ENCODE measurements around the gene CLDN4.
"Not testable (repeated sequence)": the region's sequence is repeated elsewhere in the genome, so short reads cannot be mapped to it uniquely, and the experiment has no call there.

CLDN4 gene

GRCh38 chr7:73817121-73817520 lies 13.7 kb upstream of the CLDN4 start:
- no peak for DNase-seq (ENCODE audit: low read depth in 2 of 2)
- no peak overlapping the region for H3K4me3 ChIP-seq (replicated peaks in 1 of 2; ENCODE audit: low read depth in 2 of 2, low read length in 2 of 2)
- TF ChIP-seq, protein P1, sequence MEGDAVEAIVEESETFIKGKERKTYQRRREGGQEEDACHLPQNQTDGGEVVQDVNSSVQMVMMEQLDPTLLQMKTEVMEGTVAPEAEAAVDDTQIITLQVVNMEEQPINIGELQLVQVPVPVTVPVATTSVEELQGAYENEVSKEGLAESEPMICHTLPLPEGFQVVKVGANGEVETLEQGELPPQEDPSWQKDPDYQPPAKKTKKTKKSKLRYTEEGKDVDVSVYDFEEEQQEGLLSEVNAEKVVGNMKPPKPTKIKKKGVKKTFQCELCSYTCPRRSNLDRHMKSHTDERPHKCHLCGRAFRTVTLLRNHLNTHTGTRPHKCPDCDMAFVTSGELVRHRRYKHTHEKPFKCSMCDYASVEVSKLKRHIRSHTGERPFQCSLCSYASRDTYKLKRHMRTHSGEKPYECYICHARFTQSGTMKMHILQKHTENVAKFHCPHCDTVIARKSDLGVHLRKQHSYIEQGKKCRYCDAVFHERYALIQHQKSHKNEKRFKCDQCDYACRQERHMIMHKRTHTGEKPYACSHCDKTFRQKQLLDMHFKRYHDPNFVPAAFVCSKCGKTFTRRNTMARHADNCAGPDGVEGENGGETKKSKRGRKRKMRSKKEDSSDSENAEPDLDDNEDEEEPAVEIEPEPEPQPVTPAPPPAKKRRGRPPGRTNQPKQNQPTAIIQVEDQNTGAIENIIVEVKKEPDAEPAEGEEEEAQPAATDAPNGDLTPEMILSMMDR (IDR thresholded peaks at IDR 0.05; ENCODE audit: low read depth, low read length): no peak

GRCh38 chr7:73820013-73820412 lies 10.8 kb upstream of the CLDN4 start:
- TF ChIP-seq, protein P1 (IDR thresholded peaks at IDR 0.05; ENCODE audit: low read depth, low read length): no peak

DNA sequence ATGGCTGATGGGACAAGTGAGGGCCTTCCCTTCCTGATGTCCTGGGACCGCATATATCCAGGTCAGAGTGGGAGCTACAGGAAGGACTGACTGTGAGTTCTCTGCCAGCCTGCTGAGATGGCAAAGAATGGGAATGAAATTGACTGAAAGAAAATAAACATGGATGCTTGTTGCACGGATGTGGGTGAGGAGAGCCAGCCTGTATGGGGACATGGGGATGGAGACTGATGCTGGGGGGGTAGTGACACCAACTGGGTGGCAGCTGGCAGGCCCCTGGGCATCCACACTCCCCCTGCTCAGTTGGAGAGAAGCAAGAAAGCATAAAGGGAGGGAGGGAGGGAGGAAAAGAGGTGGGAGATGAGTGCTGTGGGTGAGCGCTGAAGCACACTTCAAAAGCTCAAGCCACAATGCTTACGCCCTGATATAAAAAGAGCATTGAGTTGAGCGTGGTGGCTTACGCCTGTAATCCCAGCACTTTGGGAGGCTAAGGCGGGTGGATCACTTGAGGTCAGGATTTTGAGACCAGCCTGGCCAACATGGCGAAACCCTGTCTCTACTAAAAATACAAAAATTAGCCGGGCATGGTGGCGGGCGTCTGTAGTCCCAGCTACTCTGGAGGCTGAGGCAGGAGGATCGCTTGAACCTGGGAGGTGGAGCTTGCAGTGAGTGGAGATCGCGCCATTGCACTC lies 9.1 kb upstream of the CLDN4 start:
- not testable (repeated sequence) for DNase-seq (ENCODE audit: low read depth in 2 of 2); H3K4me3 ChIP-seq (replicated peaks in 1 of 2; ENCODE audit: low read depth in 2 of 2, low read length in 2 of 2)

More at GRCh38 chr7:73820013-73820412, 10.8 kb upstream of the CLDN4 start:
- no peak overlapping the region for H3K4me3 ChIP-seq (replicated peaks in 1 of 2; ENCODE audit: low read depth in 2 of 2, low read length in 2 of 2)
- DNase-seq (ENCODE audit: low read depth in 2 of 2): no peak

GRCh38 chr7:73822319-73823173 lies 8.2 kb upstream of the CLDN4 start:
- peak; percentile 71 to 95 for DNase-seq (ENCODE audit: low read depth in 2 of 2)
- TF ChIP-seq, protein P1 (IDR thresholded peaks at IDR 0.05; ENCODE audit: low read depth, low read length): no peak
- no peak overlapping the region for H3K4me3 ChIP-seq (replicated peaks in 1 of 2; ENCODE audit: low read depth in 2 of 2, low read length in 2 of 2)

DNA sequence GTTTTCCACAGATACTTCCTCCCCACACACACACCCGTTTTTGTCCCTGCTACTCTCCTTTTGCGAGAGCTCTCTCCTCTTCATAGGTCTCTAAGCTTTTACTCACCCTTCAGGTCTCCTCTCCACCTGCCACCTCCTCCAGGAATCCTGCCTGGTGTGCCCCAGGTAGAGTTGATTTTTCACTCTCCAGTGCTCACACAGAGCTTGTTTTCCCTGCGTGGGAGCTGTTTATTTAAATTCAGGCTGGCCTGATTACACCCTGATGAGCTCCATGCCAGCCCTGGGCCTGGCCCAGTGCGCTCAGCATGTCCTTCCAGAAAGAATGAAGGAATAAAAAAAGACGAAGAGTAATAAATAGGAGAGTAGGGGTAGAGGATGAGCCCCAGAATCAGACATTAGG lies 7.5 kb upstream of the CLDN4 start:
- H3K4me3 ChIP-seq (replicated peaks in 1 of 2; ENCODE audit: low read depth in 2 of 2, low read length in 2 of 2): no peak overlapping the region
- DNase-seq (ENCODE audit: low read depth in 2 of 2): no peak
- TF ChIP-seq, protein P1 (IDR thresholded peaks at IDR 0.05; ENCODE audit: low read depth, low read length): no peak

DNA sequence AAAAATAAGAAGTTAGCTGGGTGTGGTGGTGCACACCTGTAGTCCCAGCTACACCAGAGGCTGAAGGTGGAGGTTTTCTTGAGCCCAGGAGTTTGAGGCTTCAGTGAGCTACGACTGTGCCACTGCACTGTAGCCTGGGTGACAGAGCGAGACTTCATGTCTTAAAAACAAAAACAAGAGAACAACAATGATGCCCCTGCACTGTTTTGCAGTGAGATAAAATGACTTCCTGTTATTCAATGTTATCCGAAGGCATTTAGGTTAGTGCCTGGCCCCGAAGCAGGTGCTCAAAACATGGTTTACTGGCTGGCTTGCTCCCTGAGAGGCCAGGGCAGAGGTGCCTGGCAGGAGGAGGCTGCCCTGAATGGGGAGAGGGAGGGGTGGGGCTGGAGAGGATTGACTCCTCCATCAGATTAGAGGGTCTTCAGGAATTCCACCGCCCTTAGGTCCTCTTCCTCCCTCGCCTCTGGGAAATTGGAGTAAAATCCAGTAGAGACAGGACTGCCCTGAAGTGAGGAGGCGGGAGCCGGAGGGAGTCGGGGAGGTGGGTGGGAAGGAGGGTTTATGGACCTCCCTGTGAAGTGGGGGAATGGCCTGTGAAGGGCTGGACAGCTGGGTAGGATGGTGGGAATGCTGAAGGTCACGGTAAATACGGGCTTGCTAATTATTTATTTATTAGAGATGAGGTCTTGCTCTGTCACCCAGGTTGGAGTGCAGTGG lies 6.8 kb upstream of the CLDN4 start:
- no peak for DNase-seq (ENCODE audit: low read depth in 2 of 2)
- TF ChIP-seq, protein P1 (IDR thresholded peaks at IDR 0.05; ENCODE audit: low read depth, low read length): no peak
- no peak overlapping the region for H3K4me3 ChIP-seq (replicated peaks in 1 of 2; ENCODE audit: low read depth in 2 of 2, low read length in 2 of 2)

- DNase-seq (ENCODE audit: low read depth in 2 of 2): no peak
- TF ChIP-seq, protein P1 (IDR thresholded peaks at IDR 0.05; ENCODE audit: low read depth, low read length): no peak
- no peak overlapping the region for H3K4me3 ChIP-seq (replicated peaks in 1 of 2; ENCODE audit: low read depth in 2 of 2, low read length in 2 of 2)
Observed at GRCh38 chr7:73824986-73825385, 5.8 kb upstream of the CLDN4 start.
